A673 (cell line): ENCODE measurements around the gene TOMM5.

ENCODE experiments used
- EZH2 ChIP-seq: fragments of 200-600 bp; sonication (generic); IDR thresholded peaks from 2 replicates; pipeline ENCODE4 v1.6.1; 2017; ENCODE audit warnings: borderline replicate concordance, low read depth, mild to moderate bottlenecking, mixed read lengths, antibody characterized with exemption, low read length; ENCODE audit not compliant: poor library complexity, severe bottlenecking
- TF ChIP-seq, protein P1 (sequence below): fragments of 300-800, 200-600 bp; sonication (generic); conservative IDR thresholded peaks from 2 replicates; pipeline ENCODE4 v1.5.1; 2017; ENCODE audit warnings: low read depth, mild to moderate bottlenecking, antibody characterized with exemption, low read length, moderate library complexity, mixed read lengths

DNA sequence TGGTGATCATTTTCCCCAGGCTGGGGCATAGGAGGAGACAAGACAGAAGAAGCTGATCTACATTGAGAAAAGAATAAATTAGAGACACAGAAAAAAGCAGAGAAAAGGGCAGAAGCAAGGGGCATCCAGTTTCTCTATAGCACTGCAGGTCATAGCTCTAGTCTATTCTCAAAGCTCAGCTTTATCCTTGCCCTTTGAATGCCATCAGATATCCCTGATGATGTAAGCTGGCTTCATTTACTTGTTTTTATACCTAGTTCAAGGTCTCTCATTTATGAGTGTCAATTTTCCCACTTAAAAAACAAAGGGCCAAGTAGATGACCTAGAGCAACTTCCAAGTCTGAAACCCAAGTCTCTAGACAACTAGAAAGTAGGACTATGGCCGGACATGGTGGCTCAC is 48.9 kb downstream of the TOMM5 start:
- TF ChIP-seq, protein P1, sequence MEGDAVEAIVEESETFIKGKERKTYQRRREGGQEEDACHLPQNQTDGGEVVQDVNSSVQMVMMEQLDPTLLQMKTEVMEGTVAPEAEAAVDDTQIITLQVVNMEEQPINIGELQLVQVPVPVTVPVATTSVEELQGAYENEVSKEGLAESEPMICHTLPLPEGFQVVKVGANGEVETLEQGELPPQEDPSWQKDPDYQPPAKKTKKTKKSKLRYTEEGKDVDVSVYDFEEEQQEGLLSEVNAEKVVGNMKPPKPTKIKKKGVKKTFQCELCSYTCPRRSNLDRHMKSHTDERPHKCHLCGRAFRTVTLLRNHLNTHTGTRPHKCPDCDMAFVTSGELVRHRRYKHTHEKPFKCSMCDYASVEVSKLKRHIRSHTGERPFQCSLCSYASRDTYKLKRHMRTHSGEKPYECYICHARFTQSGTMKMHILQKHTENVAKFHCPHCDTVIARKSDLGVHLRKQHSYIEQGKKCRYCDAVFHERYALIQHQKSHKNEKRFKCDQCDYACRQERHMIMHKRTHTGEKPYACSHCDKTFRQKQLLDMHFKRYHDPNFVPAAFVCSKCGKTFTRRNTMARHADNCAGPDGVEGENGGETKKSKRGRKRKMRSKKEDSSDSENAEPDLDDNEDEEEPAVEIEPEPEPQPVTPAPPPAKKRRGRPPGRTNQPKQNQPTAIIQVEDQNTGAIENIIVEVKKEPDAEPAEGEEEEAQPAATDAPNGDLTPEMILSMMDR: no peak
- no peak for TF ChIP-seq EZH2
